Keratinocyte (primary cell): Measurements from ENCODE around the gene FAM120A.

Experiments used
- EZH2 ChIP-seq: IDR thresholded peaks from one replicate; pipeline ENCODE4 v1.6.1; 2012; ENCODE audit warnings: inconsistent platforms, mild to moderate bottlenecking, low read length, moderate library complexity
- TF ChIP-seq, protein P1 (sequence below), 3 experiments: IDR thresholded peaks in 1 of 3; conservative IDR thresholded peaks in 1 of 3; optimal IDR thresholded peaks in 1 of 3; 2 replicates in 2 of 3; 3 replicates in 1 of 3; pipeline versions ENCODE3 to v1.5.1; 2011; ENCODE audit warnings: low read length in 3 of 3, mild to moderate bottlenecking in 3 of 3, moderate library complexity in 2 of 3, control low read depth in 1 of 3, inconsistent platforms in 1 of 3; ENCODE audit not compliant: insufficient read depth in 2 of 3; ENCODE audit errors: extremely low read depth in 1 of 3

DNA sequence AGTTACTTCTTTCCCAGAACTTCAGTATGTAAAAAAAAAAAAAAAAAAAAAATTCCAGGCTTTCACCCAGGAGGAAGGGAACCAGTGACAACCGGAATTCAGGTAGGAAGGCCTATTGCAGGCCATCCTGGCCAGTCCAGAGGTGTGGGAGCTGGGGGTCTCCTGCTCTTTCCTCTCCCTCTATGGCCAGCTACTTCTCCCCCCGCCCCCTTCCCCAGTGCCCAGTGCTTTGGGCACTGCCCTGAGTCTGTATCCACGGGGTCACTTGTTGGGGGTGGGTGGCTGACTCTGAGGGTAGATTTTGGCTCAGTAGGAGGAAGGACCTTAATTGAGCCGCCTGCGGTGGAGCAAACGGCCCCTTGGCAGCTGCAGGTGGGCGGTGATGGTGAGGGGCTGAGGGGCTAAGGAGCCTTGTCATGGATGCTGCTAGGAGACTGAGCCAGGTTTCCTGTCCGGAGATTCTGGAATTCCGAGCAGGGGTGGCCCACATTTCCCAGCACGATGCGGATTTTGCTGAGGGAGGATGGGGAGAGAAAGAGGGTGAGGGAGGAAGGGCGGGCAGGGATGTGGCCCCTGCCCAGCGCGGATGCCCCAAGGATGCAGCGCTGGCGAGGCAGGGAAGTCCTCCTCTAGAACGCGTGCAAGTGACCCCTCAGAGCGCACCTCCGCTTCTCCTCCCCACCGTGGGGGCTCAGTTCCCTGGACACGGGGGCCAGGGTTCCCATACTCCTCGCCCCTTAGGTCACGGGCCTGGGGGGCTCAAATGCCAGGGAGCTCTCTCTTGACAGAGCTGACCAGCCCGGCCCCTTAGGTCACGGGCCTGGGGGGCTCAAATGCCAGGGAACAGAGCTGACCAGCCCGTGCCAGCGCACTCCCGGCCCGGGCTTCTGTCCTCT lies 123.7 kb downstream of the FAM120A start:
- TF ChIP-seq, protein P1, sequence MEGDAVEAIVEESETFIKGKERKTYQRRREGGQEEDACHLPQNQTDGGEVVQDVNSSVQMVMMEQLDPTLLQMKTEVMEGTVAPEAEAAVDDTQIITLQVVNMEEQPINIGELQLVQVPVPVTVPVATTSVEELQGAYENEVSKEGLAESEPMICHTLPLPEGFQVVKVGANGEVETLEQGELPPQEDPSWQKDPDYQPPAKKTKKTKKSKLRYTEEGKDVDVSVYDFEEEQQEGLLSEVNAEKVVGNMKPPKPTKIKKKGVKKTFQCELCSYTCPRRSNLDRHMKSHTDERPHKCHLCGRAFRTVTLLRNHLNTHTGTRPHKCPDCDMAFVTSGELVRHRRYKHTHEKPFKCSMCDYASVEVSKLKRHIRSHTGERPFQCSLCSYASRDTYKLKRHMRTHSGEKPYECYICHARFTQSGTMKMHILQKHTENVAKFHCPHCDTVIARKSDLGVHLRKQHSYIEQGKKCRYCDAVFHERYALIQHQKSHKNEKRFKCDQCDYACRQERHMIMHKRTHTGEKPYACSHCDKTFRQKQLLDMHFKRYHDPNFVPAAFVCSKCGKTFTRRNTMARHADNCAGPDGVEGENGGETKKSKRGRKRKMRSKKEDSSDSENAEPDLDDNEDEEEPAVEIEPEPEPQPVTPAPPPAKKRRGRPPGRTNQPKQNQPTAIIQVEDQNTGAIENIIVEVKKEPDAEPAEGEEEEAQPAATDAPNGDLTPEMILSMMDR (optimal IDR thresholded peaks at IDR 0.05 in 1 of 3, IDR thresholded peaks at IDR 0.05 in 1 of 3, conservative IDR thresholded peaks at IDR 0.05 in 1 of 3; ENCODE audit: extremely low read depth in 1 of 3, insufficient read depth in 2 of 3, low read length in 3 of 3) = no peak
- TF ChIP-seq EZH2 = no peak
